Loucy (cell line): Measurements from ENCODE around the gene GTF2A1L.

Experiments
- EZH2phosphoT487 ChIP-seq: fragments of 200-600 bp; IDR thresholded peaks from 2 replicates; pipeline ENCODE4 v1.6.1; 2018; ENCODE audit warnings: antibody characterized with exemption, mild to moderate bottlenecking, moderate library complexity, borderline replicate concordance
- TF ChIP-seq, protein P1 (sequence below): fragments of 200-600 bp; sonication (generic); conservative IDR thresholded peaks from 2 replicates; pipeline ENCODE4 v1.5.1; 2014; ENCODE audit warnings: mild to moderate bottlenecking, antibody characterized with exemption, low read length

DNA sequence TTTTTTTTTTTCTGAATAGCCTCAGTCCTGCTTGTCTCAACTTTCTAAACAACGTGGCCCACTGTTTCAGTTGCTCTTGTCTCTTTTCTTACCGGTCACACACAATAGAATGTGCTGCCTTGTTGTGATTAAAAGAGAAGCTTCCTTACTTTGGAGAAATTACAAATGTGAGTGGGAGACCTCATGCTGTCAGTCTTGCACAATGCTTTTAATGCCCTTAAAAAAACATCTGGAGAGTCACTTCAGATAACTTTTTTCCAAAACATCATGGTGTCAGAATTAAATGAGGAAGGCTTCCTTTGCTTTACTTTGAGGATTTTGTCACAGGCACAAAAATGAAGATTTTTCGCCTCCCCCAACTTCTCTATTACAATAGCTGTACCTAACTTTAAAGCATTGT is 100.2 kb downstream of the GTF2A1L start:
- TF ChIP-seq, protein P1, sequence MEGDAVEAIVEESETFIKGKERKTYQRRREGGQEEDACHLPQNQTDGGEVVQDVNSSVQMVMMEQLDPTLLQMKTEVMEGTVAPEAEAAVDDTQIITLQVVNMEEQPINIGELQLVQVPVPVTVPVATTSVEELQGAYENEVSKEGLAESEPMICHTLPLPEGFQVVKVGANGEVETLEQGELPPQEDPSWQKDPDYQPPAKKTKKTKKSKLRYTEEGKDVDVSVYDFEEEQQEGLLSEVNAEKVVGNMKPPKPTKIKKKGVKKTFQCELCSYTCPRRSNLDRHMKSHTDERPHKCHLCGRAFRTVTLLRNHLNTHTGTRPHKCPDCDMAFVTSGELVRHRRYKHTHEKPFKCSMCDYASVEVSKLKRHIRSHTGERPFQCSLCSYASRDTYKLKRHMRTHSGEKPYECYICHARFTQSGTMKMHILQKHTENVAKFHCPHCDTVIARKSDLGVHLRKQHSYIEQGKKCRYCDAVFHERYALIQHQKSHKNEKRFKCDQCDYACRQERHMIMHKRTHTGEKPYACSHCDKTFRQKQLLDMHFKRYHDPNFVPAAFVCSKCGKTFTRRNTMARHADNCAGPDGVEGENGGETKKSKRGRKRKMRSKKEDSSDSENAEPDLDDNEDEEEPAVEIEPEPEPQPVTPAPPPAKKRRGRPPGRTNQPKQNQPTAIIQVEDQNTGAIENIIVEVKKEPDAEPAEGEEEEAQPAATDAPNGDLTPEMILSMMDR = no peak
- no peak for TF ChIP-seq EZH2phosphoT487
